Measurements from ENCODE around the gene NUP85.
"Not testable (repeated sequence)": the region's sequence is repeated elsewhere in the genome, so short reads cannot be mapped to it uniquely, and the experiment has no call there.

Gene NUP85

DNA sequence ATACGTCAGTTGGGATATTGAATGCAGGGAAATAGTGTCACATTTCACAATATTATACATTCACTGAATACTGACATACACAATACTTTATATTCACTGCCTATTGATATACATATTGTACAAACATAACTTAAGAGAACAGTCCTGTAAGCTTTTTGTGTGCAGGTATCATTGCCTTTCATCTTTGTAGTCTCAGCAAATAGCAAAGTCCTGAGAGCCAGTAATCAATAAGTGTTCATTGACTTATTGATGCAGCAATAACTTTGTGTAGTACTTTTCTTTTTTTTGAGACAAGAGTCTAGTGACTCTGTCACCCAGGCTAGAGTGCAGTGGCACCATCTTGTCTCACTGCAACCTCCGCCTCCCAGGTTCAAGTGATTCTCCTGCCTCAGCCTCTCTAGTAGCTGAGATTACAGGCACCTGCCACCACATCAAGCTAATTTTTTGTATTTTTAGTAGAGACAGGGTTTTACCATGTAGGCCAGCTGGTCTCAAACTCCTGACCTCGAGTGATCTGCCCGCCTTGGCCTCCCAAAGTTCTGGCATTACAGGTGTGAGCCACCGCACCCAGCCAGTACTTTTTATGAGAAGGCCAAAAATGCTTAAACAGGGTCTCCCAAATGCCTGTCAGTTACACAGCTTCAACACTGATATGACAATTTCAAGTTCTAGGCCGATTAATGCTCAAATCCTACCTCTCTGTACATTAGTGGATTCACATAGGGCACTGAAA lies 5.4 kb upstream of the NUP85 start:
- no peak for DNase-seq (ENCODE audit: low spot score)
- no peak for FAIRE-seq

DNA sequence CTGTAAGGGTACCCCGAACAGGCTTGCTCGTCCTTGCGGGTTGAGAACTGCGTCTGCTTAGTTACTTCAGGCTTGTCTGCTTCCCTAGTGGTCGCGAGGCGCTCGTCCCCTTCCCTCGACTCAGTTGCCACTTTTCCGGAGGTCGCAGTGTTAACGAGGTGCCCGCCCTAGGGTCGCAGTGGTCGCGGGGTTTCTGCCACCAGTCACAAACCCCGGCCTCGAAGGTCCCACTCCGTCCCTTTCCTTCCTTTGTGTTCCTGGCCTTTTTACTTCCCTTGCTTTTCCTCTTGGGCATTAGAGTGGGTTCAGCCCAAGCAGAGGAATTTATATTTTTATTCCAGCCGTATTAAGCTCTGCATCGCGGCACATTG lies 299 bp downstream of the NUP85 start:
- FAIRE-seq (no peak), DNase-seq (ENCODE audit: low spot score) (no peak)

DNA sequence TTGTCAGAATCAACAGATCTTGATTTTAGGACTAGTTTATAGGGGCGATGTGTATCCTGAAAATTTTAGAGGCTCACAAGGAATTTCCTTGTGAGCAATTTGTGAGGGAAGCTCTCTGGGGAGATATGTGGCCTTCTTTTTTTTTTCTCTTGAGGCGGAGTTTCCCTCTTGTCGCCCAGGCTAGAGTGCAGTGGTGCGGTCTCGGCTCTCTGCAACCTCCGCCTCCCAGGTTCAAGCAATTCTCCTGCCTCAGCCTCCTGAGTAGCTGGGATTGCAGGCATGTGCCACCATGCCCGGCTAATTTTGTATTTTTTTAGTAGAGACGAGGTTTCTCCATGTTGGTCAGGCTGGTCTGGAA lies 1.6 kb downstream of the NUP85 start:
- DNase-seq (ENCODE audit: low spot score) = not testable (repeated sequence)

DNA sequence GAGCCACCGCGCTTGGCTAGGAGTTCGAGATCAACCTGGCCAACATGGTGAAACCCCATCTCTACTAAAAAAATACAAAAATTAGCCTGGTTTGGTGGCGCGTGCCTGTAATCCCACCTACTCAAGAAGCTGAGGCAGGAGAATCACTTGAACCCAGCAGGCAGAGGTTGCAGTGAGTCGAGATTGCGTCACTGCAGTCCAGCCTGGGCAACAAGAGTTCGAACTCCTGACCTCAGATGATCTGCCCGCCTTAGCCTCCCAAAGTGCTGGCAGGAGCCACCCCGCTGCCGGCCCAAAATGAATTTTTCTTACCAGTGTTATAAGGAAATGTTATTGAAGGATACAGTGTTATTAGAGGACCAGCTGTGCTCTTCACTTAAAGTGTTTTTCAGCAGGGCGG lies 2.3 kb downstream of the NUP85 start:
- no peak for DNase-seq (ENCODE audit: low spot score)
- no peak for FAIRE-seq

More for the DNA sequence above, 1.6 kb downstream of the NUP85 start:
- not testable (repeated sequence) for FAIRE-seq

DNA sequence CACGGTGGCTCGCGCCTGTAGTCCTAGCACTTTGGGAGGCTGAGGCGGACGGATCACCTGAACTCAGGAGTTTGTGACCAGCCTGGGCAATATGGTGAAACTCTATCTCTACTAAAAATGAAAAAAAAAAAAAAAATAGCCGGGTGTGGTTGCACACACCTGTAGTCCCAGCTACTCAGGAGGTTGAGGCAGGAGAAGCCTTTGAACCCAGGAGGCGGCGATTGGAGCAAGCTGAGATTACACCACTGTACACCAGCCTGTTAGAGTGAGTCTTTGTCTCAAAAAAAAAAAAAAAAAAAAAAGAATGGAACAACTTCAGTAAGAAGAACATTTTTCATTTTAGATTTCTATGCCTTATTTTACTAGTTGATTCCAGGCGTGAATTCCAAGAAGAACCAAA lies 2.7 kb downstream of the NUP85 start:
- FAIRE-seq (no peak), DNase-seq (ENCODE audit: low spot score) (no peak)

GRCh38 chr17:75209061-75209460 lies 3.6 kb downstream of the NUP85 start:
- no peak for DNase-seq (ENCODE audit: low spot score)
- FAIRE-seq = no peak

GRCh38 chr17:75218131-75218530 lies 12.7 kb downstream of the NUP85 start:
- FAIRE-seq = no peak

GRCh38 chr17:75219815-75220214 lies 14.3 kb downstream of the NUP85 start:
- no peak for DNase-seq (ENCODE audit: low spot score)
- FAIRE-seq = no peak

More at GRCh38 chr17:75218131-75218530, 12.7 kb downstream of the NUP85 start:
- DNase-seq (ENCODE audit: low spot score) = no peak

GRCh38 chr17:75225016-75225415 lies 19.5 kb downstream of the NUP85 start:
- DNase-seq (ENCODE audit: low spot score) (no peak), FAIRE-seq (no peak)

DNA sequence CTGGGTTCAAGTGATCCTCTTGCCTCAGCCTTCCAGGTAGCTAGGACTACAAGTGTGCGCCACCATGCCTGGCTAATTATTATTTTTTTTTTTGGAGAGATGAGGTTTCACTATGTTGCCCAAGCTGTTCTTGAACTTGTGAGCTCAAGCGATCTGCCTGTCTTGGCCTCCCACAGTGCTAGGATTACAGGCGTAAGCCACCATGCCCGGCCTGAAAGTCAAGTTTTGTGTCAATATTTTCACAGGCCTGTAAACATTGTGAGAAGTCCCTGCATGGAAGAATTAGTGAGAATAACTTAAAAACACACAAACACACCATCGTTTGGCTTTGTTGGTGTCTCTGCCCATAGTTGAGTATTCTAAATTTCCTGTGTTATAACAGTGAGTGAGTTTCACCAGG lies 22.2 kb downstream of the NUP85 start:
- DNase-seq (ENCODE audit: low spot score) = no peak
- FAIRE-seq = no peak

- DNase-seq (ENCODE audit: low spot score) (no peak), FAIRE-seq (no peak)
These were observed 22.8 kb downstream of the NUP85 start for GRCh38 chr17:75228305-75228704.

DNA sequence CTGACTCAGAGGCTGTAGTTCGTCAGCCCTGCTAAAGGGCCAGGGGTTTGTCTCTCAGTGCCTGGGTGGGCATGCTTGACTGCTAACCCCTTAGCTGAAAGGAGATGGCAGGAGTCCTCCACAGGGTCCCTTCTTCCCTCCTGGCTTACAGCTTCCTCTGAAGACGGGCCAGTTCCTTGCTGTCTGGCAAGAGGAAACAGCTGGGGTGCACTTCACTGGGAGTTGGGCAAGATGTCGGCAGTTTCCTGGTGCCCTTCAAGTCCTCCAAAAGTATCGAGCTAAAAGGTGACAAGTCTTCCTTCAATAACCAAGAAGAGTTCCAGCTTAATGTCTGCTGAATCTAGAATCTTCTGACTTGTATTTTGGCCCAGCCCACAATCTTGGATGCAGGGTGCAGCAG lies 23.4 kb downstream of the NUP85 start:
- DNase-seq (ENCODE audit: low spot score) = no peak
- no peak for FAIRE-seq

DNA sequence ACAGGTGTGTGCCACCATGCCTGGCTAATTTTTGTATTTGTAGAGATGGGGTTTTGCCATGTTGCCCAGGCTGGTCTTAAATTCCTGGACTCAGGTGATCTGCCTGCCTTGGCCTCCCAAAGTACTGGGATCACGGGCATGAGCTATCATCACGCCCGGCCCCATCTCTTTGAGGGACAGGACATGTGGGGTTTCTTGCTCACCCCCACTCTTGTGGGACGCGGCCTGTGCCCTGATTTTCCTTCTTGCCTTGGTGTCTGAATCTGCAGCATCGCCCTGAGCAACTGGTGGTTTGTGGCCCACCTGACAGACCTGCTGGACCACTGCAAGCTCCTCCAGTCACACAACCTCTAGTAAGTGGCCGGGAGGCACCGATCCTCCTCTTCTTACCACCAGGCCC lies 25.6 kb downstream of the NUP85 start:
- FAIRE-seq = no peak
- DNase-seq (ENCODE audit: low spot score) = no peak

DNA sequence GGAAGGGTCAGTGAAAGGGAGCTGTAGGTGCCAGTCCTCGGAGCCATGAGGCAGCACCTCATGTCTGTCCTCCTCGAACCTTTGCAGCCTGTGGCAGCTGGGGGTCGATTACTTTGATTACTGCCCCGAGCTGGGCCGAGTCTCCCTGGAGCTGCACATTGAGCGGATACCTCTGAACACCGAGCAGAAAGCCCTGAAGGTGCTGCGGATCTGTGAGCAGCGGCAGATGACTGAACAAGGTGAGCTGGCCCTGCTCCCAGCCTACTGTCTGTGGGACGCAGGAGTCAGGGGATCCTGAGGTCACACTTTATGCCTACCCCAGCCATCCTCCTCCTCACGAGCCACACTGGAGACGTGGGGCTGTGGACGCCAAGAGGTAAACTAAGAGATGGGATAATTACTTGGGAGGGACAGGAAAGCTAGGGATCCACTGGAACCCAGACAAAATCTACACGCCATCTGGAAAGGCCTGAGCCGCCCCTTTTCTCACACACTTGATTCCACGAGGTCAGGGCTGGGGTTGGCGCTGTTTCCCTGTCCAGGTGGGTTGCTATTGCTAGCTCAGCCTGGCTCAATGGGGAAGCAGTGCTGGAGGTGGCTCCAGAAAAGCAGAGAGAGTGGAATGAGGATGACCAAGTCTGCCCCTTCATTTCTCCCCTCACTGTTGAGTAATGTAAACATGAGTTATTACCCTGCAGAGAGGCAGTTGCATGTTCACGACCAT lies 26.4 kb downstream of the NUP85 start:
- FAIRE-seq = no peak
- DNase-seq (ENCODE audit: low spot score) = no peak

DNA sequence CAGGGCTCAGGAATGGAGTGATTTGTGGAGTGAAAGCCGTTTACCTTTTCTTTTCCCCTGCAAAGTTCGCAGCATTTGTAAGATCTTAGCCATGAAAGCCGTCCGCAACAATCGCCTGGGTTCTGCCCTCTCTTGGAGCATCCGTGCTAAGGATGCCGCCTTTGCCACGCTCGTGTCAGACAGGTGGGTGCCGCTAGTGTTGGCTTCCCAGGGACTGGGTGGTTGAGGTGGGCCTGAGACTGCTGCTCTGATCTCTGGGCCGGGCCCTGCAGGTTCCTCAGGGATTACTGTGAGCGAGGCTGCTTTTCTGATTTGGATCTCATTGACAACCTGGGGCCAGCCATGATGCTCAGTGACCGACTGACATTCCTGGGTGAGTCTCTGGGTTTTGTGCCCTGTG lies 27.3 kb downstream of the NUP85 start:
- DNase-seq (ENCODE audit: low spot score) (no peak), FAIRE-seq (no peak)

GRCh38 chr17:75237100-75238014 lies 31.9 kb downstream of the NUP85 start:
- no peak for FAIRE-seq
- DNase-seq (ENCODE audit: low spot score) = no peak

GRCh38 chr17:75238020-75238580 lies 32.6 kb downstream of the NUP85 start:
- no peak for DNase-seq (ENCODE audit: low spot score)
- no peak for FAIRE-seq

- FAIRE-seq (peak; percentile 77), DNase-seq (ENCODE audit: low spot score) (peak; percentile 87)
These were observed 33.3 kb downstream of the NUP85 start for GRCh38 chr17:75238684-75239191.

- DNase-seq (ENCODE audit: low spot score) (no peak), FAIRE-seq (no peak)
These were observed 33.7 kb downstream of the NUP85 start for GRCh38 chr17:75239214-75239613.

DNA sequence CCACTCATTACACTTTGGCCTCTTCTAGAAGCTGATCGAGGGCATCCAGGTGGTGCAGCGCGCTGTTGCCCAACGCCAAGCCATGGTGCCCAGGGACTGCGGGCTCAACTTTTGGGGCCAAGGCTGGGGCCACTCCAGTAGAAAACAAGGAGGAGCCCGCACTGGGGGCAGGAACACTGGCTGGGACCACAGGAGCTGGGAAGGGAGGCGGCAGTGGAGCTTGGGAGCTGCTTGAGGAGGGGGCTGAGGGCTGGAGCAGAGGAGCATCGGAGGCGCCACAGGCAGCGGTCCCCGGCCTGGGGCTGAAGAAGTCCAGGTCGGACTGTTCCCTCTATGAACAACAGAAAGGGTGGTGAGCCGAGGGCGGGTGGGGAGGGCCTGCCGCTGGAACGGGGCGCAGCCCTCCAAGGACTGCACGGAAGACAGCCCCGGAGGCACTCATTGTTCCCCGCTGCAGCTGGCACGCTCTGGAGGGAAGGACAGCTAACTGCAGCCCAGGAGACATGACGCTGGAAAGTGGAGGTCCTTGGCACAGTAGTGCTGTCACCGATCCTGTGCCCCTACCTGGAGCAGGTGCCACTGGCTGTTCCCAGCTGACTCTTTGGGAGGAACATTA lies 34.4 kb downstream of the NUP85 start:
- FAIRE-seq (no peak), DNase-seq (ENCODE audit: low spot score) (no peak)
